H4 (cell line): ENCODE data around the gene UFD1. TPM values are rescaled to one million over a fixed set of nuclear protein-coding genes. Genes with fewer than 3 reads are reported as not detected.

Source experiments
- total RNA-seq: library from RNA; depleted of rRNA; stranded (reverse); fragments of >200 nt; shearing (Covaris generic); gene quantifications from 2 replicates; pipeline ENCODE4 v1.2.3, GENCODE V29; 2014; rRNA removed

The UFD1 gene
- total RNA-seq, 1 experiment from 2014 or later, result 71.1 TPM

Other genes starting within 250 kb of the UFD1 start
- gene CLTCL1, start 187.5 kb downstream of the UFD1 start, total RNA-seq, result 5.3 and 5.8 TPM in 2 replicates
- gene HIRA, start 47.5 kb downstream of the UFD1 start, total RNA-seq, result 9.6 and 10.0 TPM in 2 replicates
- gene MRPL40, start 46.6 kb downstream of the UFD1 start, total RNA-seq, result 60.4 and 79.3 TPM in 2 replicates
- 19.6 and 23.2 TPM in 2 replicates for gene C22orf39, start 31.5 kb downstream of the UFD1 start, total RNA-seq
- 49.1 and 58.0 TPM in 2 replicates for gene CDC45, start 727 bp upstream of the UFD1 start, total RNA-seq
- gene CLDN5, start 45.2 kb upstream of the UFD1 start, total RNA-seq, result not detected in 2 replicates
- 10.9 and 15.8 TPM in 2 replicates for gene SEPTIN5, start 235.3 kb upstream of the UFD1 start, total RNA-seq
- 0.06 and 1.3 TPM in 2 replicates for gene GP1BB, start 244.3 kb upstream of the UFD1 start, total RNA-seq